Hepatocyte (in vitro differentiated cells): ENCODE measurements around the gene EIF3D.

Experiments used
- EZH2 ChIP-seq: fragments of 200-600 bp; sonication (generic); IDR thresholded peaks from 2 replicates; pipeline ENCODE4 v1.6.1; 2016; ENCODE audit warnings: antibody characterized with exemption, mild to moderate bottlenecking, borderline replicate concordance
- TF ChIP-seq, protein P1 (sequence below): fragments of 200-600 bp; sonication (generic); IDR thresholded peaks from 2 replicates; pipeline ENCODE4 v1.5.1; 2016; ENCODE audit warnings: antibody characterized with exemption, mild to moderate bottlenecking; ENCODE audit not compliant: poor library complexity

DNA sequence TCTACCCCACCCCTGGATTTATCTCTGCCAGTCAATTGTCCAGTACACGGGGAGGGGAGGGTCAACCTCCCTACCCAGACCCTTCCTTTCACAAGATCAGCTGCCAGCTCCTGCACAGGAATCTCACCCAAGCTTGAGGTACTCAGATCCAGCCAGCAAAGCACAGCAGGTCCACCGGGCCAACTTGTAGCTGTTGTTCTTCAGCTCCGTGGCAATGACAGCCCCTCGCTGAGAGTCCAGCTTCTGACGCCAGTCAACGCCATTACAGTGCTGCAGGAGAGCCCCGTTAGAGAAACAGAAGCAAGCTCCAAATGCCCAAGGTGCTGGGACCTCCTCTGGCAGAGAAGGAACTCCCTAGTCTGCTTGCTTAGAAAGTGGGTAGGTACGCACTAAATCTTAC, 16.6 kb downstream of the EIF3D start:
- TF ChIP-seq, protein P1, sequence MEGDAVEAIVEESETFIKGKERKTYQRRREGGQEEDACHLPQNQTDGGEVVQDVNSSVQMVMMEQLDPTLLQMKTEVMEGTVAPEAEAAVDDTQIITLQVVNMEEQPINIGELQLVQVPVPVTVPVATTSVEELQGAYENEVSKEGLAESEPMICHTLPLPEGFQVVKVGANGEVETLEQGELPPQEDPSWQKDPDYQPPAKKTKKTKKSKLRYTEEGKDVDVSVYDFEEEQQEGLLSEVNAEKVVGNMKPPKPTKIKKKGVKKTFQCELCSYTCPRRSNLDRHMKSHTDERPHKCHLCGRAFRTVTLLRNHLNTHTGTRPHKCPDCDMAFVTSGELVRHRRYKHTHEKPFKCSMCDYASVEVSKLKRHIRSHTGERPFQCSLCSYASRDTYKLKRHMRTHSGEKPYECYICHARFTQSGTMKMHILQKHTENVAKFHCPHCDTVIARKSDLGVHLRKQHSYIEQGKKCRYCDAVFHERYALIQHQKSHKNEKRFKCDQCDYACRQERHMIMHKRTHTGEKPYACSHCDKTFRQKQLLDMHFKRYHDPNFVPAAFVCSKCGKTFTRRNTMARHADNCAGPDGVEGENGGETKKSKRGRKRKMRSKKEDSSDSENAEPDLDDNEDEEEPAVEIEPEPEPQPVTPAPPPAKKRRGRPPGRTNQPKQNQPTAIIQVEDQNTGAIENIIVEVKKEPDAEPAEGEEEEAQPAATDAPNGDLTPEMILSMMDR, result no peak
- TF ChIP-seq EZH2, result no peak
